LNCaP clone FGC (cell line): ENCODE data around the gene EIF2B5.

Experiments
- DNase-seq: peaks from one replicate; pipeline ENCODE4 v3.0.0-alpha.2; 2011; ENCODE audit warnings: low read depth
- H3K4me3 ChIP-seq: 2 replicates; pipeline ENCODE4 v1.5.1; 2011; ENCODE audit warnings: mild to moderate bottlenecking, low read depth, low read length, control low read depth
- CTCF ChIP-seq: IDR thresholded peaks from 2 replicates; pipeline ENCODE4 v1.5.1; 2012; ENCODE audit warnings: mild to moderate bottlenecking; ENCODE audit not compliant: control insufficient read depth, insufficient read depth; ENCODE audit errors: extremely low read depth

Gene EIF2B5

GRCh38 chr3:184183679-184184078 lies 48.5 kb downstream of the EIF2B5 start:
- DNase-seq, result no peak
- no peak for TF ChIP-seq CTCF
- H3K4me3 ChIP-seq, result no peak overlapping the region

- no peak for DNase-seq
- H3K4me3 ChIP-seq, result no peak overlapping the region; the same call in 1 of the 2 replicates
- no peak for TF ChIP-seq CTCF
These were observed 49.5 kb downstream of the EIF2B5 start for GRCh38 chr3:184184546-184185230.

- no peak for TF ChIP-seq CTCF
- peak; percentile 97 for DNase-seq
- peak overlapping the region; percentile 83 for H3K4me3 ChIP-seq
These were observed 50.5 kb downstream of the EIF2B5 start for GRCh38 chr3:184185461-184186183.

GRCh38 chr3:184186184-184186901 lies 51.2 kb downstream of the EIF2B5 start, which contains the start of gene ABCF3:
TSS of gene ABCF3 (plus strand) at chr3:184186199. CDS start at chr3:184186208, 9 bp downstream.
- H3K4me3 ChIP-seq, result peak within 1 kb of the TSS; percentile 83
- no peak for TF ChIP-seq CTCF
- peak; percentile 13 for DNase-seq

GRCh38 chr3:184186902-184187207 lies 51.7 kb downstream of the EIF2B5 start:
- TF ChIP-seq CTCF, result no peak
- no peak for DNase-seq
- H3K4me3 ChIP-seq, result peak overlapping the region; percentile 83

- TF ChIP-seq CTCF, result no peak
- no peak overlapping the region for H3K4me3 ChIP-seq
- DNase-seq, result no peak
These were observed 52.9 kb downstream of the EIF2B5 start for GRCh38 chr3:184188080-184188479.
